ENCODE data around the gene MACC1. TPM values are rescaled to one million over a fixed set of nuclear protein-coding genes. Genes with fewer than 3 reads are reported as not detected.

Gene MACC1
- total and polyA plus RNA-seq, 4 donors = 0.02 to 1.0 (median 0.50) TPM

- no peak for TF ChIP-seq HNF4G (IDR thresholded peaks at IDR 0.05)
- no peak for TF ChIP-seq FOXA2 (IDR thresholded peaks at IDR 0.05)
- TF ChIP-seq NR2F2 (IDR thresholded peaks at IDR 0.05) = no peak
- no peak for TF ChIP-seq ATF3 (IDR thresholded peaks at IDR 0.05)
- TF ChIP-seq ZBTB33 (IDR thresholded peaks at IDR 0.05) = no peak
- TF ChIP-seq, protein P1, sequence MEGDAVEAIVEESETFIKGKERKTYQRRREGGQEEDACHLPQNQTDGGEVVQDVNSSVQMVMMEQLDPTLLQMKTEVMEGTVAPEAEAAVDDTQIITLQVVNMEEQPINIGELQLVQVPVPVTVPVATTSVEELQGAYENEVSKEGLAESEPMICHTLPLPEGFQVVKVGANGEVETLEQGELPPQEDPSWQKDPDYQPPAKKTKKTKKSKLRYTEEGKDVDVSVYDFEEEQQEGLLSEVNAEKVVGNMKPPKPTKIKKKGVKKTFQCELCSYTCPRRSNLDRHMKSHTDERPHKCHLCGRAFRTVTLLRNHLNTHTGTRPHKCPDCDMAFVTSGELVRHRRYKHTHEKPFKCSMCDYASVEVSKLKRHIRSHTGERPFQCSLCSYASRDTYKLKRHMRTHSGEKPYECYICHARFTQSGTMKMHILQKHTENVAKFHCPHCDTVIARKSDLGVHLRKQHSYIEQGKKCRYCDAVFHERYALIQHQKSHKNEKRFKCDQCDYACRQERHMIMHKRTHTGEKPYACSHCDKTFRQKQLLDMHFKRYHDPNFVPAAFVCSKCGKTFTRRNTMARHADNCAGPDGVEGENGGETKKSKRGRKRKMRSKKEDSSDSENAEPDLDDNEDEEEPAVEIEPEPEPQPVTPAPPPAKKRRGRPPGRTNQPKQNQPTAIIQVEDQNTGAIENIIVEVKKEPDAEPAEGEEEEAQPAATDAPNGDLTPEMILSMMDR (IDR thresholded peaks at IDR 0.05; ENCODE audit: low read depth, low read length, missing input control) = no peak
- TF ChIP-seq SP1 (IDR thresholded peaks at IDR 0.05) = no peak
- TF ChIP-seq, protein P2, sequence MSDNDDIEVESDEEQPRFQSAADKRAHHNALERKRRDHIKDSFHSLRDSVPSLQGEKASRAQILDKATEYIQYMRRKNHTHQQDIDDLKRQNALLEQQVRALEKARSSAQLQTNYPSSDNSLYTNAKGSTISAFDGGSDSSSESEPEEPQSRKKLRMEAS (IDR thresholded peaks at IDR 0.05) = no peak
- TF ChIP-seq GABPA (IDR thresholded peaks at IDR 0.05 in 1 of 2, conservative IDR thresholded peaks at IDR 0.05 in 1 of 2) = no peak
- no peak for TF ChIP-seq FOXA1 (IDR thresholded peaks at IDR 0.05)
- TF ChIP-seq, protein P3, sequence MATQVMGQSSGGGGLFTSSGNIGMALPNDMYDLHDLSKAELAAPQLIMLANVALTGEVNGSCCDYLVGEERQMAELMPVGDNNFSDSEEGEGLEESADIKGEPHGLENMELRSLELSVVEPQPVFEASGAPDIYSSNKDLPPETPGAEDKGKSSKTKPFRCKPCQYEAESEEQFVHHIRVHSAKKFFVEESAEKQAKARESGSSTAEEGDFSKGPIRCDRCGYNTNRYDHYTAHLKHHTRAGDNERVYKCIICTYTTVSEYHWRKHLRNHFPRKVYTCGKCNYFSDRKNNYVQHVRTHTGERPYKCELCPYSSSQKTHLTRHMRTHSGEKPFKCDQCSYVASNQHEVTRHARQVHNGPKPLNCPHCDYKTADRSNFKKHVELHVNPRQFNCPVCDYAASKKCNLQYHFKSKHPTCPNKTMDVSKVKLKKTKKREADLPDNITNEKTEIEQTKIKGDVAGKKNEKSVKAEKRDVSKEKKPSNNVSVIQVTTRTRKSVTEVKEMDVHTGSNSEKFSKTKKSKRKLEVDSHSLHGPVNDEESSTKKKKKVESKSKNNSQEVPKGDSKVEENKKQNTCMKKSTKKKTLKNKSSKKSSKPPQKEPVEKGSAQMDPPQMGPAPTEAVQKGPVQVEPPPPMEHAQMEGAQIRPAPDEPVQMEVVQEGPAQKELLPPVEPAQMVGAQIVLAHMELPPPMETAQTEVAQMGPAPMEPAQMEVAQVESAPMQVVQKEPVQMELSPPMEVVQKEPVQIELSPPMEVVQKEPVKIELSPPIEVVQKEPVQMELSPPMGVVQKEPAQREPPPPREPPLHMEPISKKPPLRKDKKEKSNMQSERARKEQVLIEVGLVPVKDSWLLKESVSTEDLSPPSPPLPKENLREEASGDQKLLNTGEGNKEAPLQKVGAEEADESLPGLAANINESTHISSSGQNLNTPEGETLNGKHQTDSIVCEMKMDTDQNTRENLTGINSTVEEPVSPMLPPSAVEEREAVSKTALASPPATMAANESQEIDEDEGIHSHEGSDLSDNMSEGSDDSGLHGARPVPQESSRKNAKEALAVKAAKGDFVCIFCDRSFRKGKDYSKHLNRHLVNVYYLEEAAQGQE (IDR thresholded peaks at IDR 0.05) = no peak
- no peak for TF ChIP-seq RXRA (IDR thresholded peaks at IDR 0.05)
- TF ChIP-seq TAF1 (conservative IDR thresholded peaks at IDR 0.05) = no peak
- no peak for DNase-seq (ENCODE audit: low spot score)
- no peaks in the 10 kb centered on the region for H3K9me3 ChIP-seq (ENCODE audit: control insufficient read depth in 4 of 4, low read length in 3 of 4)
- H3K9ac ChIP-seq (ENCODE audit: low read depth in 1 of 2, low read length in 2 of 2) = no peak overlapping the region
- no peak overlapping the region for H3K27ac ChIP-seq (ENCODE audit: low read depth in 1 of 2, low read length in 2 of 2)
- no peaks in the 10 kb centered on the region for H3K36me3 ChIP-seq (ENCODE audit: control insufficient read depth in 4 of 4, insufficient read depth in 3 of 4, low read depth in 1 of 4, low read length in 3 of 4)
- H3K4me3 ChIP-seq (ENCODE audit: low read depth in 1 of 3, low read length in 3 of 3) = no peak overlapping the region
- no peaks in the 10 kb centered on the region for H3K4me1 ChIP-seq (ENCODE audit: control insufficient read depth in 4 of 4, insufficient read depth in 4 of 4, low read length in 3 of 4)
- no peaks in the 10 kb centered on the region for H3K27me3 ChIP-seq (ENCODE audit: control insufficient read depth in 4 of 4, insufficient read depth in 4 of 4, low read length in 3 of 4)
- WGBS = 63% methylated on average over 2 of the region's 2 CpGs
Measured at GRCh38 chr7:20170633-20171032, 46.6 kb downstream of the MACC1 start.

GRCh38 chr7:20165146-20165510, 52.1 kb downstream of the MACC1 start:
- H3K27me3 ChIP-seq (ENCODE audit: control insufficient read depth in 4 of 4, insufficient read depth in 4 of 4, low read length in 3 of 4) = no peaks in the 10 kb centered on the region
- no peaks in the 10 kb centered on the region for H3K36me3 ChIP-seq (ENCODE audit: control insufficient read depth in 4 of 4, insufficient read depth in 3 of 4, low read depth in 1 of 4, low read length in 3 of 4)
- H3K9ac ChIP-seq (ENCODE audit: low read depth in 1 of 2, low read length in 2 of 2) = no peak overlapping the region
- no peaks in the 10 kb centered on the region for H3K9me3 ChIP-seq (ENCODE audit: control insufficient read depth in 4 of 4, low read length in 3 of 4)
- H3K27ac ChIP-seq (ENCODE audit: low read depth in 1 of 2, low read length in 2 of 2) = no peak overlapping the region
- DNase-seq (ENCODE audit: low spot score) = no peak
- WGBS = 67% methylated on average over 1 of the region's 1 CpG
- H3K4me1 ChIP-seq (ENCODE audit: control insufficient read depth in 4 of 4, insufficient read depth in 4 of 4, low read length in 3 of 4) = no peaks in the 10 kb centered on the region
- TF ChIP-seq HNF4G (IDR thresholded peaks at IDR 0.05) = no peak
- TF ChIP-seq, protein P1 (IDR thresholded peaks at IDR 0.05; ENCODE audit: low read depth, low read length, missing input control) = no peak
- no peak overlapping the region for H3K4me3 ChIP-seq (ENCODE audit: low read depth in 1 of 3, low read length in 3 of 3)

Measured in liver (tissue), 9 donors.